Ovary (tissue), 3 donors: ENCODE measurements around the gene OXTR.

Experiments
- POLR2A ChIP-seq: fragments of 450-650 bp; IDR thresholded peaks from one replicate; pipeline ENCODE4 v1.6.1; 2017; ENCODE audit warnings: antibody characterized with exemption, mild to moderate bottlenecking, moderate library complexity
- TF ChIP-seq, protein P1 (sequence below), 3 donors: fragments of 450-650 bp in 2 of 3; fragments of 200-600 bp in 1 of 3; IDR thresholded peaks; one replicate each; pipeline versions ENCODE4 v1.5.1 to v1.8.0; 2016 to 2022; ENCODE audit warnings: antibody characterized with exemption in 3 of 3, mild to moderate bottlenecking in 1 of 3
- donor health status: DM: no; HTN: no; CAD: no.

GRCh38 chr3:8784676-8785435, 15.4 kb upstream of the OXTR start:
- no peak for TF ChIP-seq POLR2A
- TF ChIP-seq, protein P1, sequence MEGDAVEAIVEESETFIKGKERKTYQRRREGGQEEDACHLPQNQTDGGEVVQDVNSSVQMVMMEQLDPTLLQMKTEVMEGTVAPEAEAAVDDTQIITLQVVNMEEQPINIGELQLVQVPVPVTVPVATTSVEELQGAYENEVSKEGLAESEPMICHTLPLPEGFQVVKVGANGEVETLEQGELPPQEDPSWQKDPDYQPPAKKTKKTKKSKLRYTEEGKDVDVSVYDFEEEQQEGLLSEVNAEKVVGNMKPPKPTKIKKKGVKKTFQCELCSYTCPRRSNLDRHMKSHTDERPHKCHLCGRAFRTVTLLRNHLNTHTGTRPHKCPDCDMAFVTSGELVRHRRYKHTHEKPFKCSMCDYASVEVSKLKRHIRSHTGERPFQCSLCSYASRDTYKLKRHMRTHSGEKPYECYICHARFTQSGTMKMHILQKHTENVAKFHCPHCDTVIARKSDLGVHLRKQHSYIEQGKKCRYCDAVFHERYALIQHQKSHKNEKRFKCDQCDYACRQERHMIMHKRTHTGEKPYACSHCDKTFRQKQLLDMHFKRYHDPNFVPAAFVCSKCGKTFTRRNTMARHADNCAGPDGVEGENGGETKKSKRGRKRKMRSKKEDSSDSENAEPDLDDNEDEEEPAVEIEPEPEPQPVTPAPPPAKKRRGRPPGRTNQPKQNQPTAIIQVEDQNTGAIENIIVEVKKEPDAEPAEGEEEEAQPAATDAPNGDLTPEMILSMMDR (IDR thresholded peaks at IDR 0.05), result no peak
